ENCODE results near the gene RHNO1.

RHNO1 gene

DNA sequence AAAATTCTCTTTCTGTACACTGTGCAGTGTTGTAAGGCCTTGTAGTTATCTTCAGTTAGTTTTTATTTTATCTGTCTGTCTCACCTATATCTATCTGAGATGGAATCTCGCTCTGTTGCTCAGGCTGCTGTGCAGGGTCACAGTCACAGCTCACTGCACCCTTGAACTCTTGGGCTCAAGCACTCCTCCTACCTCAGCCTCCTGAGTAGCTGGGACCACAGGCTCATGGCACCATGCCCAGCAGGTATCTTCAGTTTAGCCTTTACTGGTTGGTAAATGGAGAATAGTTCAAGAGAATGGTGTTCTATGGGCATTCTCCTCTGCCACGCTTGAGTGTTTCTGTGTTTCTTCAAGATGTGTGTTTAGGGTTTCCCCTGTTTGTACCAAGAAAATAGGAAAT is 27.2 kb downstream of the RHNO1 start:
- DNase-seq, result no peak

DNA sequence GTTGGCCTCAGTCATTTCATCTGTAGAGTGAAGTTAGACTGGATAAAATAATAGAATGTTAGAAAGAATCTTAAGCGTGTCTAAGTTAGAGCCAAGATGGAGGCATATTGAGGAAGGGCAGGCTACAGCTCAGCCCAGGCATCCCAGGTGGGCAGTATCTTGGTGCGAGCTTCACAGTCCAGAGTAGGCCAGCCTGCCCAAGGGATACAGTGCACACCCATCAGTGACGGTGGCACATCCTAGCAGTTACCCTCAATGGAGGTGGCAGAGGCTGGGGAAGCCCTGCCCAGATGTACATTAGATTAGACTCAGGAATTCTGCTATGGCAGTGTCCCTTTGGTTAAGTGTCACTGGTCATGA is 35.2 kb downstream of the RHNO1 start:
- DNase-seq, result no peak

DNA sequence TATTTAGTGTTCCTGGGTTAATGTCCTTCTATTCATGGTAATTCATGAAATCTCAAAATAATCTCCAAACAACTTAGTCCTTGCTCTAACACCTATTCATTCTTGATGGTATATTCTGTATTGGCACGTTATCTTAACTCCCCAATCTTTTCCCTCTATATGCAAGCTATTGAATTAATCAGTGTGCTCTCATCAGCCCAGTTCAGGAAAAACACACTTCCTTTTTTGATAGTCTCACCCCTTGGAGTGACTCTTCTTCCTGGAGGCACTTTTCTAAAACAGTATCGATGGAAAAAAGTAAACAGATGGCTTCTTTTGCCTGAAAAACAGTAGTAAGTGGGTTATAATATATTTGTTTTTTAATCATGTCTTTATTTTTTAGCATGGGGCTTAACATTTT is 42.2 kb downstream of the RHNO1 start:
- DNase-seq, result no peak

DNA sequence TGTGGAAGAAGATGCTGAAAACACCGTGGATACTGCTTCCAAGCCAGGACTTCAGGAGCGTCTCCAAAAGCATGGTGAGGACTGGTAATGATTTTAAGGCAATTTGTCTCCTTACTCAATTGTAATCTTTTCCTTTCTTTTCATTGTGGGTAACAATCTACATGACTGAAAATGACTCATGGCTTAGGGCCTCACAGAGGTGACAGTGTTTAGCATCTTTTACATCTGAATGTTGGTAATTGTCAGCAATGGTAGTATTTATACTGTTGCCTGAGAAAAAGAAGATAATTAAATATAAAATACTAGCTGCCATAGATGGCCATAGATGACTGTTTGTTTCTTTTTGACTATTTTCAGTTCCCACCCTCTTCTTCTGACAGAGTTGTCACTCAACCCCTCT is 45.3 kb downstream of the RHNO1 start:
- DNase-seq, result no peak

DNA sequence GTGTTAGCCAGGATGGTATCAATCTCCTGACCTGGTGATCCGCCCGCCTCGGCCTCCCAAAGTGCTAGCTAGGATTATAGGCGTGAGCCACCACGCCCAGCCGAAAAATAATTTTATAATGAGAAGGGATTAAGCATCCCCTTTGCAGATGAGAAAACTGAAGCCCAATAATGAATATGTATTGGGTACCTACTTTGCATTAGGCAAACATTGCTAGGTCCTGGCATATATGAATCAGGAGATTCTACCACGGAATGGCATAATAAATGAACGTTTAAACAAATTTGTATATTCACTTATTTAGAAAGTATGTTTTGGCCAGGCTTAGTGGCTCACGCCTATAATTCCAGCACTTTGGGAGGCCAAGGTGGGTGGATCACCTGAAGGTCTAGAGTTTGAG is 46.0 kb downstream of the RHNO1 start:
- no peak for DNase-seq

DNA sequence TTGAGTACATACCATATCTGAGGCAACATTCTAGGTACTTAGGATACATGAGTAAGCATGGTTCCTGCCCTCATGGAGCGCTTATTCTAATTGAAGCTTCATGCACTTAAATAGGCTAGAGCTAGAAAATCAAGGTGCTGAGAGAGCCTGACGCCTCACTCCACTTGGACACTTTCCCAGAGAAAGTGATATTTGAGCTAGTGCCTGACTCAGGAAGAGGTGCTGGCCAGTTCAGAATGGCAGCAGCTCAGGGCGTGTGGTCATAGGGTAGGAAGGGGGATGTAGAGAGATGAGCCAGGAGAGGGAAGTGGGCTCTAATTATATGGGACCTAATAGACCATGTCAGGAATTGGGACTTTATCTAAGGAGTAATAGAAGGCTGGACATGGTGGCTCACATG is 47.0 kb downstream of the RHNO1 start:
- no peak for DNase-seq

DNA sequence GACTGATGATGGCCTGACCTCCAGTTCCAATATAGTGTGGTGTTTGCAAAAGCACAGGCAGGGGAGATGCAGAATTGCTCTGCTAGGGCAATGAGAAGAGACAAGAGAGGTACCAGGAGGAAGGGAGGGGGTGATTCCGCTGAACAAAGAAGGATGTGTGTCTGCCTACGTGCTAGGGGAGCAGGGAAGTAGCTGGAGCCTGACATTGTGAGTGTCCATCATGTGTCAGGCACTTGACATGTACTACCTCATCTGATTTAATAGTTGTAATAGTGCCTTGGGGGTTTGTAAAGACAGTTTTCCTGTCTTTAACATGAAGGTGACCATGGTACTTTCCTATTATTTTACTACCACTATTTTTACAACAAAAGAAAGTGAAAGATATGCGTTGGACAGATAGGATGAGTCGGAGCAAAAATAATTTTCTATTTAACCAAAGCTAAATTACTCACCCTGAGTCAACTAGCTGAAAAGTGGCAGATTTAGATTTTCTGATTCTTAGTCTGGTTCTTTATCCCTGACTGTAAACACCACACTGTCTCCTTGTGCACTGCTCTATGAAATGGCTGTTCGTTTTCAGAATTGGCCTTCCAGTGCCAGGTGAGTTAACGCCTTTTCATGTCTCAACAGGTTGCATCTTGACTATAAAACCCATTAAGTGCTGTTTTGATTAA is 48.4 kb downstream of the RHNO1 start:
- no peak for DNase-seq

DNA sequence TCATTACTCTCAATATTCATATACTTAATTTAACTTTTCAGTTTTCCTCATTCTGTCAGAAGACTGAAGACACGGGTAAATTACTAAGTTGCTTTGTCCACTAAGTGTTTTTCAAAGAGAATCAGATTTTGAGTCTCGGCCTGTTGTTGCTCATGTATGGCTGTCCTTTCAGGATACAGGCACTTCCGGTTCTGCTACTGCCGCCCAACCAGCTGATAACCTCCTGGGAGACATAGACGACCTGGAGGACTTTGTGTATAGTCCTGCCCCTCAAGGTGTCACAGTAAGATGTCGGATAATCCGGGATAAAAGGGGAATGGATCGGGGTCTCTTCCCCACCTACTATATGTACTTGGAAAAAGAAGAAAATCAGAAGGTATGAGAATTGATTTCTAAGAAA is 53.8 kb downstream of the RHNO1 start:
- DNase-seq, result no peak

DNA sequence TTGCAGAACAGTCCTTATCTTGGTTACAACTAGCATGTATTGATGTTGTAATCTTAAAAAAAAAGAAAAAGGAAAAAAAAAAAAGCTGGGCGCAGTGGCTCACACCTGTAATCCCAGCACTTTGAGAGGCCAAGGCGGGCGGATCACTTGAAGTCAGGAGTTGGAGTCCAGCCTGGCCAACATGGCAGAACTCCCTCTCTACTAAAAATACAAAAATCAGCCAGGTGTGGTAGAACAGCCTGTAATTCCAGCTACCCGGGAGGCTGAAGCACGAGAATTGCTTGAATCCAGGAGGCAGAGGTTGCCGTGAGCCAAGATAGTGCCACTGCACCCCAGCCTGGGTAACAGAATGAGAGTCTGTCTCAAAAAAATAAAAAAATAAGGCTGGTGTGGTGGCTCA is 56.6 kb downstream of the RHNO1 start:
- DNase-seq, result no peak

DNA sequence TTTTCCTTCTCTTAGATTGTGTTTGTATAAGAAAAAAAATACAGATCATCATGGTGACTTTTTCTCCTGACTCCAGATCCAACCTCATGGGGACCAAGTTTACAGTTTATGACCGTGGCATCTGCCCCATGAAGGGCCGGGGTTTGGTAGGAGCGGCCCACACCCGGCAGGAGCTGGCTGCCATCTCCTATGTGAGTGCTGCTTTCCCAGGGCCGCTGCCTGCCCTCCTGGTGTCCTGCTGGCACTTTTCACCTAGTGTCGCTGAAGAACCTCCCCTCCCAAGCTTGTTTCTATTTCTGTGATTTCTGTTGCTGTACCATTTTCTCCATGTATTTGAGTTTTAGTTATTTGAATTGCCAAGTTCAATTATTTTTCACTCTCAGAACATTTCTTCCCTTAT is 57.3 kb downstream of the RHNO1 start:
- DNase-seq, result no peak

DNA sequence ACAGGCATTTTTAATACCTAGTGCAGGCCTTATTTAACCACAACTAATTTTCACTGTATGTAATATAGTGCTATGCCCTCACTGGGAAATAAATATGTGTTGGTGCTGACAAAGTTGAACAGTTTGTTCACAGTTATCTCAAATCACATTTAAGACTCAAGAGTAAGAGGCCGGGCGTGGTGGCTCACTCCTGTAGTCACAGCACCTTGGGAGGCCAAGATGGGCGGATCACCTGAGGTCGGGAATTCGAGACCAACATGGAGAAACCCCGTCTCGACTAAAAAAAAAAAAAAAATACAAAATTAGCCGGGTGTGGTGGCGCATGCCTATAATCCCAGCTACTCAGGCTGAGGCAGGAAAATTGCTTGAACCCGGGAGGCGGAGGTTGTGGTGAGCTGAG is 59.3 kb downstream of the RHNO1 start:
- no peak for DNase-seq

DNA sequence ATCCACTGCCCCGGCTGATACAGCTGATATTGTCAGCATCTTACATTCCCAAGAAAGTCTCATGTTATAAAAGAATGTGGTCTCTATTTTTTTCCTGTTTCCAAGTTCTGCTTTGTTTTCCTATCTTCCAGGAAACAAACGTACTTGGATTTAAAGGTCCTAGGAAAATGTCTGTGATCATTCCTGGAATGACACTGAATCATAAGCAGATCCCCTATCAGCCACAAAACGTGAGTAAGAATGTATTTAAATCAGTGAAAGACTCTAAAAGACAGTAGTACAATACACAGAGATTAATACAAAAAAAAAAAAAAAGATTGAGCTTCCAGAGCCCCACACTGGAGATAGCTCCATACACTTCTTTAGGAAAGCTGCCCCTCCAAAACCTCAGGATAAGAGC is 60.5 kb downstream of the RHNO1 start:
- no peak for DNase-seq
